HCT116 (cell line): ENCODE data around the gene FNBP1. TPM values are rescaled to one million over a fixed set of nuclear protein-coding genes. Genes with fewer than 3 reads are reported as not detected.

Experiments
- ATAC-seq: fragments of 200-7000 bp; cut with Tn5 transposase; 2 replicates; pipeline ENCODE4 v1.9.1; 2020; ENCODE audit warnings: mild to moderate bottlenecking, moderate library complexity
- BruUV-seq: library from RNA; stranded (reverse); fragments of 400-500 nt; replicated peaks from 2 replicates; lab custom pipeline; 2021; lab: Mats Ljungman, UMichigan
- CTCF ChIA-PET: fragments of 300-600 bp; sonication (Branson Sonifier 250); formaldehyde crosslinking; loops from one replicate; lab custom pipeline; 2021; ENCODE audit warnings: antibody characterized with exemption; lab: Charles Lee
- POLR2A ChIA-PET: fragments of 300-600, 350-600 bp; sonication (Branson Sonifier 250); formaldehyde crosslinking; loops from one replicate; lab custom pipeline; 2021; ENCODE audit warnings: antibody characterized with exemption; lab: Charles Lee
- RAD21 ChIA-PET, 2 experiments: fragments of 300-600 bp; sonication (Branson Sonifier 250); formaldehyde crosslinking; loops; one replicate each; lab custom pipeline; 2023; ENCODE audit warnings: low total read pairs in 2 of 2; ENCODE audit not compliant: uncharacterized antibody in 2 of 2, unreplicated experiment in 2 of 2, low non-redundant PET in 1 of 2; lab: Charles Lee
- DNase-seq: peaks from one replicate; pipeline ENCODE4 v3.0.0-alpha.2; 2010; ENCODE audit warnings: low read depth, low spot score
- H2AFZ ChIP-seq: fragments of 200-600 bp; shearing (Covaris generic), sonication (generic); 2 replicates; pipeline ENCODE4 v1.6.1; 2017; ENCODE audit warnings: low read depth, mixed run types, mixed read lengths, antibody characterized with exemption, low read length; ENCODE audit not compliant: poor library complexity, severe bottlenecking
- H3K27ac ChIP-seq: 2 replicates; pipeline ENCODE4 v1.5.1; 2012; ENCODE audit warnings: low read depth, low read length
- H3K27me3 ChIP-seq: fragments of 200-600 bp; sonication (generic); 2 replicates; pipeline ENCODE4 v1.6.1; 2016; ENCODE audit warnings: mixed run types, low read length, mixed read lengths; ENCODE audit not compliant: insufficient read depth
- H3K36me3 ChIP-seq, 2 experiments: fragments of 200-500 bp in 1 of 2; fragments of 200-600 bp in 1 of 2; sonication (Bioruptor generic) in 1 of 2; sonication (generic) in 1 of 2; 2 replicates each; pipeline versions ENCODE4 v1.5.1 to v1.6.1; 2014 to 2016; ENCODE audit warnings: low read length in 2 of 2, inconsistent platforms in 1 of 2, mixed read lengths in 1 of 2, mixed run types in 1 of 2; ENCODE audit not compliant: insufficient read depth in 2 of 2, control insufficient read depth in 1 of 2
- H3K4me1 ChIP-seq, 2 experiments: fragments of 200-600 bp in 1 of 2; sonication (generic) in 1 of 2; 2 replicates each; pipeline versions ENCODE4 v1.5.1 to v1.6.1; 2012 to 2017; ENCODE audit warnings: low read length in 2 of 2, inconsistent platforms in 1 of 2, mild to moderate bottlenecking in 1 of 2, mixed read lengths in 1 of 2, mixed run types in 1 of 2, moderate library complexity in 1 of 2; ENCODE audit not compliant: insufficient read depth in 2 of 2, control insufficient read depth in 1 of 2
- H3K4me2 ChIP-seq: fragments of 200-600 bp; sonication (generic); 2 replicates; pipeline ENCODE4 v1.6.1; 2017; ENCODE audit warnings: mixed run types, low read length, mixed read lengths
- H3K4me3 ChIP-seq, 2 experiments: fragments of 200-600 bp in 1 of 2; sonication (generic) in 1 of 2; replicated peaks in 1 of 2; 2 replicates each; pipeline ENCODE4 v1.5.1; 2011 to 2016; ENCODE audit warnings: low read length in 2 of 2, control low read depth in 1 of 2, low read depth in 1 of 2, mild to moderate bottlenecking in 1 of 2, mixed read lengths in 1 of 2, mixed run types in 1 of 2
- H3K79me2 ChIP-seq: fragments of 200-600 bp; sonication (generic); 2 replicates; pipeline ENCODE4 v1.6.1; 2017; ENCODE audit warnings: mild to moderate bottlenecking, mixed run types, low read length, moderate library complexity, mixed read lengths; ENCODE audit not compliant: insufficient read depth
- H3K9ac ChIP-seq: fragments of 200-600 bp; sonication (generic); 2 replicates; pipeline ENCODE4 v1.6.1; 2016; ENCODE audit warnings: low read length, mixed read lengths
- H3K9me2 ChIP-seq: fragments of 200-600 bp; sonication (generic), shearing (Covaris generic); 2 replicates; pipeline ENCODE4 v1.6.1; 2017; ENCODE audit warnings: mixed run types, mild to moderate bottlenecking, moderate library complexity; ENCODE audit not compliant: insufficient read depth
- H3K9me3 ChIP-seq, 2 experiments: fragments of 200-500 bp in 1 of 2; fragments of 200-600 bp in 1 of 2; sonication (Bioruptor generic) in 1 of 2; sonication (generic) in 1 of 2; 2 replicates each; pipeline ENCODE4 v1.6.1; 2014 to 2017; ENCODE audit warnings: low read length in 2 of 2, mixed read lengths in 2 of 2, inconsistent platforms in 1 of 2, low read depth in 1 of 2, mild to moderate bottlenecking in 1 of 2, mixed run types in 1 of 2, moderate library complexity in 1 of 2; ENCODE audit not compliant: control insufficient read depth in 1 of 2, insufficient read depth in 1 of 2
- H4K20me1 ChIP-seq: fragments of 200-600 bp; sonication (generic), shearing (Covaris generic); 2 replicates; pipeline ENCODE4 v1.6.1; 2017; ENCODE audit warnings: mixed run types, mild to moderate bottlenecking, moderate library complexity; ENCODE audit not compliant: insufficient read depth
- ATF3 ChIP-seq: IDR thresholded peaks from 2 replicates; pipeline ENCODE4 v1.6.1; 2012
- CEBPB ChIP-seq: IDR thresholded peaks from 2 replicates; pipeline ENCODE4 v1.6.1; 2012; ENCODE audit warnings: low read depth
- CTCF ChIP-seq, 3 experiments: fragments of 200-600 bp in 1 of 3; sonication (generic) in 1 of 3; IDR thresholded peaks in 2 of 3; conservative IDR thresholded peaks in 1 of 3; 2 replicates each; pipeline ENCODE4 v1.5.1; 2012 to 2017; ENCODE audit warnings: low read depth in 2 of 3, low read length in 2 of 3, antibody characterized with exemption in 1 of 3, borderline replicate concordance in 1 of 3, control low read depth in 1 of 3, mild to moderate bottlenecking in 1 of 3, mixed read lengths in 1 of 3, mixed run types in 1 of 3, moderate library complexity in 1 of 3; ENCODE audit not compliant: insufficient read depth in 1 of 3
- EGR1 ChIP-seq: IDR thresholded peaks from 2 replicates; pipeline ENCODE4 v1.6.1; 2012; ENCODE audit warnings: low read depth
- EZH2 ChIP-seq: fragments of 200-600 bp; sonication (generic); IDR thresholded peaks from 2 replicates; pipeline ENCODE4 v1.6.1; 2017; ENCODE audit warnings: antibody characterized with exemption, mixed run types
- EZH2phosphoT487 ChIP-seq: fragments of 200-600 bp; IDR thresholded peaks from 2 replicates; pipeline ENCODE4 v1.6.1; 2018; ENCODE audit warnings: antibody characterized with exemption, borderline replicate concordance
- FOSL1 ChIP-seq: IDR thresholded peaks from 2 replicates; pipeline ENCODE4 v1.6.1; 2012; ENCODE audit warnings: low read depth
- JUND ChIP-seq: IDR thresholded peaks from 2 replicates; pipeline ENCODE4 v1.6.1; 2012
- POLR2A ChIP-seq: IDR thresholded peaks from 2 replicates; pipeline ENCODE4 v1.7.0; 2011; ENCODE audit warnings: borderline replicate concordance; ENCODE audit not compliant: insufficient read depth, insufficient read length; ENCODE audit errors: extremely low read depth
- POLR2AphosphoS5 ChIP-seq: IDR thresholded peaks from 2 replicates; pipeline ENCODE4 v1.6.1; 2011; ENCODE audit warnings: mild to moderate bottlenecking, low read depth, low read length, moderate library complexity
- RAD21 ChIP-seq: IDR thresholded peaks from 2 replicates; pipeline ENCODE4 v1.6.1; 2012; ENCODE audit warnings: low read depth, mild to moderate bottlenecking
- SIN3A ChIP-seq: IDR thresholded peaks from 2 replicates; pipeline ENCODE4 v1.6.1; 2012; ENCODE audit warnings: low read depth
- SP1 ChIP-seq: IDR thresholded peaks from 2 replicates; pipeline ENCODE4 v1.6.1; 2012; ENCODE audit warnings: low read depth
- SRF ChIP-seq: IDR thresholded peaks from 2 replicates; pipeline ENCODE4 v1.6.1; 2012; ENCODE audit warnings: low read depth
- TCF7L2 ChIP-seq: IDR thresholded peaks from 2 replicates; pipeline ENCODE4 v1.7.0; 2011; ENCODE audit warnings: borderline replicate concordance, inconsistent platforms; ENCODE audit not compliant: insufficient read depth, insufficient read length; ENCODE audit errors: extremely low read depth
- YY1 ChIP-seq: IDR thresholded peaks from 2 replicates; pipeline ENCODE4 v1.6.1; 2011; ENCODE audit warnings: low read length, low read depth, moderate library complexity, mild to moderate bottlenecking; ENCODE audit not compliant: insufficient replicate concordance; ENCODE audit errors: extremely low read depth
- ZFX ChIP-seq: fragments of 450-650 bp; IDR thresholded peaks from 2 replicates; pipeline ENCODE4 v1.6.1; 2017
- ZNF274 ChIP-seq: fragments of 200-500 bp; sonication (Bioruptor generic); IDR thresholded peaks from 2 replicates; pipeline ENCODE4 v1.6.1; 2014; ENCODE audit warnings: mild to moderate bottlenecking, low read depth, low read length, inconsistent platforms
- intact Hi-C: fragments of 100-400 bp; cut with micrococcal nuclease; formaldehyde crosslinking; loops from 2 replicates; pipeline ENCODE4 v1.10.0; 2022
- total RNA-seq: library from RNA; stranded (reverse); gene quantifications from one replicate; pipeline ENCODE4 v1.2.1, GENCODE V29; 2021; ENCODE audit not compliant: unreplicated experiment
- TF ChIP-seq, protein P1 (sequence below): IDR thresholded peaks from 2 replicates; pipeline ENCODE4 v1.6.1; 2011; ENCODE audit warnings: mild to moderate bottlenecking, low read length, moderate library complexity; ENCODE audit not compliant: insufficient replicate concordance; ENCODE audit errors: extremely low read depth

FNBP1 gene
- total RNA-seq, 1 experiment from 2014 or later: 25.0 TPM

GRCh38 chr9:129898185-129898584 is 144.8 kb downstream of the FNBP1 start:
- Histone ChIP-seq H3K36me3 (no peaks in the 10 kb centered on the region; a peak in 1 of 4 replicates), H3K4me2 (no peak overlapping the region), H3K9me2 (no peaks in the 10 kb centered on the region), H3K27ac (no peak overlapping the region), H3K4me3 (no peak overlapping the region), H3K27me3 (no peaks in the 10 kb centered on the region), H3K9me3 (no peaks in the 10 kb centered on the region), H4K20me1 (no peaks in the 10 kb centered on the region), H3K79me2 (no peaks in the 10 kb centered on the region), H3K9ac (no peak overlapping the region), H2AFZ (no peak overlapping the region), H3K4me1 (peaks cover 0 to 5% of the 10 kb centered on the region in 2 experiments; a peak in 2 of 4 replicates)
- BruUV-seq: no TSS peak
- intact Hi-C loops: no loop called here
- ChIA-PET POLR2A (no interaction called here), RAD21 (no interaction called here), CTCF (no interaction called here)
- ATAC-seq: peak; percentile 59; the same call in 1 of the 2 replicates
- DNase-seq: no peak
- TF ChIP-seq JUND (no peak), EZH2 (no peak), CEBPB (no peak), TCF7L2 (no peak), POLR2A (no peak), SRF (no peak), YY1 (no peak), EZH2phosphoT487 (no peak), ATF3 (no peak), CTCF (IDR thresholded peaks at IDR 0.05 in 2 of 3, conservative IDR thresholded peaks at IDR 0.05 in 1 of 3; ENCODE audit: borderline replicate concordance in 1 of 3, insufficient read depth in 1 of 3, low read depth in 2 of 3, low read length in 2 of 3) (no peak), SIN3A (no peak), RAD21 (no peak), SP1 (no peak), EGR1 (no peak), FOSL1 (no peak), ZFX (no peak), POLR2AphosphoS5 (no peak), ZNF274 (no peak)
- TF ChIP-seq, protein P1, sequence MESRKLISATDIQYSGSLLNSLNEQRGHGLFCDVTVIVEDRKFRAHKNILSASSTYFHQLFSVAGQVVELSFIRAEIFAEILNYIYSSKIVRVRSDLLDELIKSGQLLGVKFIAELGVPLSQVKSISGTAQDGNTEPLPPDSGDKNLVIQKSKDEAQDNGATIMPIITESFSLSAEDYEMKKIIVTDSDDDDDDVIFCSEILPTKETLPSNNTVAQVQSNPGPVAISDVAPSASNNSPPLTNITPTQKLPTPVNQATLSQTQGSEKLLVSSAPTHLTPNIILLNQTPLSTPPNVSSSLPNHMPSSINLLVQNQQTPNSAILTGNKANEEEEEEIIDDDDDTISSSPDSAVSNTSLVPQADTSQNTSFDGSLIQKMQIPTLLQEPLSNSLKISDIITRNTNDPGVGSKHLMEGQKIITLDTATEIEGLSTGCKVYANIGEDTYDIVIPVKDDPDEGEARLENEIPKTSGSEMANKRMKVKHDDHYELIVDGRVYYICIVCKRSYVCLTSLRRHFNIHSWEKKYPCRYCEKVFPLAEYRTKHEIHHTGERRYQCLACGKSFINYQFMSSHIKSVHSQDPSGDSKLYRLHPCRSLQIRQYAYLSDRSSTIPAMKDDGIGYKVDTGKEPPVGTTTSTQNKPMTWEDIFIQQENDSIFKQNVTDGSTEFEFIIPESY: no peak
